Skeletal muscle satellite cell (primary cell): Measurements from ENCODE around the gene ZFP91. TPM values are rescaled to one million over a fixed set of nuclear protein-coding genes. Genes with fewer than 3 reads are reported as not detected.
"Not testable (repeated sequence)": the region's sequence is repeated elsewhere in the genome, so short reads cannot be mapped to it uniquely, and the experiment has no call there.

Source experiments
- H3K27me3 ChIP-seq: 2 replicates; pipeline ENCODE4 v1.7.0; 2013; ENCODE audit warnings: low read length; ENCODE audit not compliant: control insufficient read depth, insufficient read depth
- H3K36me3 ChIP-seq: 2 replicates; pipeline ENCODE4 v1.7.0; 2013; ENCODE audit warnings: mild to moderate bottlenecking, control low read depth, low read length; ENCODE audit not compliant: insufficient read depth
- H3K4me1 ChIP-seq: 2 replicates; pipeline ENCODE4 v1.7.0; 2013; ENCODE audit warnings: low read length; ENCODE audit not compliant: control insufficient read depth, insufficient read depth
- H3K4me2 ChIP-seq: 2 replicates; pipeline ENCODE4 v1.7.0; 2013; ENCODE audit warnings: mild to moderate bottlenecking, low read length
- H3K4me3 ChIP-seq: 2 replicates; pipeline ENCODE4 v1.7.0; 2013; ENCODE audit warnings: low read length
- H3K9ac ChIP-seq: 2 replicates; pipeline ENCODE4 v1.7.0; 2013; ENCODE audit warnings: mild to moderate bottlenecking, low read depth, low read length, moderate library complexity
- H3K9me3 ChIP-seq: replicated peaks from 2 replicates; pipeline ENCODE4 v1.7.0; 2013; ENCODE audit warnings: mild to moderate bottlenecking, control low read depth, low read length
- total RNA-seq: library from RNA; depleted of rRNA; stranded (reverse); fragments of >200 nt; gene quantifications from 2 replicates; pipeline ENCODE4 v1.2.3, GENCODE V29; 2012; rRNA removed

Gene ZFP91
- total RNA-seq = 40.6 and 45.1 TPM in 2 replicates

- Histone ChIP-seq H3K27me3 (no peaks in the 10 kb centered on the region), H3K9me3 (no peaks in the 10 kb centered on the region), H3K9ac (peak within 1 kb of the TSS; percentile 99), H3K36me3 (no peaks in the 10 kb centered on the region), H3K4me2 (peak within 1 kb of the TSS; percentile 90), H3K4me1 (peaks cover 53% of the 10 kb centered on the region), H3K4me3 (peak within 1 kb of the TSS; percentile 90)
Measured at GRCh38 chr11:58578635-58579191, at the start of gene ZFP91. Gene ZFP91, plus strand, starts transcription at chr11:58579063. Its CDS starts 219 bp downstream, at chr11:58579282.

DNA sequence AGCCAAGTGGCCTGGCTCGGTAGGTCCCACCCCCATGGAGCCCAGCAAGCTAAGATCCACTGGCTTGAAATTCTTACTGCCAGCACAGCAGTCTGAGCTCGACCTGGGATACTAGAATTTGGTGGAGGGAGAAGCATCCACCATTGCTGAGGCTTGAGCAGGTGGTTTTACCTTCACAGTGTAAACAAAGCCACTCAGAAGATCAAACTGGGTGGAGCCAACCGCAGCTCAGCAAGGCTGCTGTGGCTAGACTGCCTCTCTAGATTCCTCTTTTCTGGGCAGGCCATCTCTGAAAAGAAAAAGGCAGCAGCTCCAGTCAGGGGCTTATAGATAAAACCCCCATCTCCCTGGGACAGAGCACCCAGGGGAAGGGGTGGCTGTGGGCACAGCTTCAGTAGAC lies 48.6 kb upstream of the ZFP91 start:
- Histone ChIP-seq H3K4me3 (no peak overlapping the region), H3K4me2 (no peak overlapping the region), H3K4me1 (no peaks in the 10 kb centered on the region), H3K9ac (no peak overlapping the region), H3K27me3 (no peaks in the 10 kb centered on the region), H3K36me3 (peaks cover 25% of the 10 kb centered on the region), H3K9me3 (no peaks in the 10 kb centered on the region)

GRCh38 chr11:58531865-58532341 lies 47.0 kb upstream of the ZFP91 start:
- H3K36me3 ChIP-seq = peaks cover 22% of the 10 kb centered on the region
- no peak overlapping the region for H3K4me3 ChIP-seq
- H3K4me1 ChIP-seq = no peaks in the 10 kb centered on the region
- no peak overlapping the region for H3K9ac ChIP-seq
- no peak overlapping the region for H3K4me2 ChIP-seq
- no peaks in the 10 kb centered on the region for H3K27me3 ChIP-seq
- no peaks in the 10 kb centered on the region for H3K9me3 ChIP-seq

- H3K4me2 ChIP-seq = no peak overlapping the region
- no peak overlapping the region for H3K4me3 ChIP-seq
- no peaks in the 10 kb centered on the region for H3K9me3 ChIP-seq
- H3K4me1 ChIP-seq = no peaks in the 10 kb centered on the region
- no peaks in the 10 kb centered on the region for H3K27me3 ChIP-seq
- no peak overlapping the region for H3K9ac ChIP-seq
- peaks cover 53% of the 10 kb centered on the region for H3K36me3 ChIP-seq
Measured at GRCh38 chr11:58546841-58547240, 32.0 kb upstream of the ZFP91 start.

DNA sequence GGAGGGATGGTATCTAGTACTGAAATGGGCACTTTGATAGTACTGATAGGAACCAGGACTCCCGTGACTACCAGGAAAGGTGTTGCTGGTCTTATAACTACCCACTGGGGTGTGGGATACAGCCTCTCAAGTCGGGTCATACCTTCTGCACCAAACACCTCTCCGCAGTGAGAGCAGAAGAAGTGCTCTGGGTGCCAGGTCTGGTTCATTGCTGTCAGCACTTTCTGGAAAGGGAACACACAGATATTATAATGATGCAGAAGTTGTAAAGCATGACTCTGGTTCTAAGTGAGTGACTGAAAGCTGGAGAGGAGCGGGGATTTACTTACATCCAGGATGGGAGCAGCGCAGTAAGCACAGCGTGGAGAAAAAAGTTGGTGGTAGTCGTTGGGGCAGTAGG lies 29.2 kb upstream of the ZFP91 start:
- no peak overlapping the region for H3K4me2 ChIP-seq
- peaks cover 73% of the 10 kb centered on the region for H3K36me3 ChIP-seq
- no peaks in the 10 kb centered on the region for H3K27me3 ChIP-seq
- no peak overlapping the region for H3K4me3 ChIP-seq
- H3K4me1 ChIP-seq = no peaks in the 10 kb centered on the region
- no peak overlapping the region for H3K9ac ChIP-seq
- H3K9me3 ChIP-seq = no peaks in the 10 kb centered on the region

GRCh38 chr11:58560842-58561241 lies 18.0 kb upstream of the ZFP91 start:
- Histone ChIP-seq H3K27me3 (no peaks in the 10 kb centered on the region), H3K9ac (no peak overlapping the region), H3K4me3 (no peak overlapping the region), H3K36me3 (peaks cover 10% of the 10 kb centered on the region), H3K4me1 (peaks cover 22% of the 10 kb centered on the region), H3K9me3 (no peaks in the 10 kb centered on the region), H3K4me2 (no peak overlapping the region)

- peaks cover 10% of the 10 kb centered on the region for H3K36me3 ChIP-seq
- H3K4me1 ChIP-seq = peaks cover 24% of the 10 kb centered on the region
- no peak overlapping the region for H3K9ac ChIP-seq
Measured at GRCh38 chr11:58561394-58562098, 17.3 kb upstream of the ZFP91 start.

GRCh38 chr11:58562375-58562800 lies 16.5 kb upstream of the ZFP91 start:
- Histone ChIP-seq H3K4me2 (no peak overlapping the region), H3K36me3 (peaks cover 10% of the 10 kb centered on the region), H3K27me3 (no peaks in the 10 kb centered on the region), H3K9me3 (no peaks in the 10 kb centered on the region), H3K4me3 (no peak overlapping the region), H3K9ac (no peak overlapping the region), H3K4me1 (peaks cover 26% of the 10 kb centered on the region)

More at GRCh38 chr11:58561394-58562098, 17.3 kb upstream of the ZFP91 start:
- Histone ChIP-seq H3K9me3 (no peaks in the 10 kb centered on the region), H3K4me2 (no peak overlapping the region), H3K4me3 (no peak overlapping the region), H3K27me3 (no peaks in the 10 kb centered on the region)

DNA sequence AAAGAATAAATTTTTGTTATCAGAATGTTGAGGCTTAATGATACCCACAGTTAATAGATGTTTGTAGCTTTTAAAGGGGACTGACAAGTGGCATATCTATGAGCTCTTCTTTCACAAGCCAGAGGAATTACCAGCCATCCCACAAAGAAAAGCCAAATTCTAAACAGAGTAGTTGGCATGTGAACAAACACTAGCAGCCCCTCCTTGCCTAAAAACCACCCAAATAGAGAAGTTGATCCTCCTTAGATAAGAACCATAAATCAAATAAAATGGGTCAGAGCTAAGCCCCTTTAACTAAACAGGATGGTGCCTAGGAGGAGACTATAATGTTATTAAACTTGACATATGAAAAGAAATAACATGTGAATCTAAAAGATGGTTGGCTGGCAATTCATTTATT lies 14.6 kb upstream of the ZFP91 start:
- Histone ChIP-seq H3K9me3 (no peaks in the 10 kb centered on the region), H3K27me3 (no peaks in the 10 kb centered on the region), H3K4me2 (no peak overlapping the region), H3K36me3 (peaks cover 10% of the 10 kb centered on the region), H3K9ac (peak overlapping the region; percentile 40), H3K4me3 (no peak overlapping the region), H3K4me1 (peaks cover 27% of the 10 kb centered on the region)

- H3K36me3 ChIP-seq = peaks cover 12% of the 10 kb centered on the region
- no peak overlapping the region for H3K9ac ChIP-seq
- no peak overlapping the region for H3K4me3 ChIP-seq
- H3K4me1 ChIP-seq = peaks cover 25% of the 10 kb centered on the region
- no peaks in the 10 kb centered on the region for H3K27me3 ChIP-seq
- H3K4me2 ChIP-seq = no peak overlapping the region
- no peaks in the 10 kb centered on the region for H3K9me3 ChIP-seq
Measured at GRCh38 chr11:58567889-58568512, 10.9 kb upstream of the ZFP91 start.

- H3K27me3 ChIP-seq, H3K36me3 ChIP-seq, H3K9me3 ChIP-seq: not testable (repeated sequence)
- Histone ChIP-seq H3K4me1 (peaks cover 39% of the 10 kb centered on the region), H3K4me3 (peak overlapping the region; percentile 10), H3K9ac (peak overlapping the region; percentile 58), H3K4me2 (peak overlapping the region; percentile 90)
Measured at GRCh38 chr11:58572906-58573305, 6.0 kb upstream of the ZFP91 start.
